ENCODE measurements around the gene KLHL25.

GRCh38 chr15:85805420-85805819 is 10.7 kb upstream of the KLHL25 start:
- TF ChIP-seq ZFP36 (IDR thresholded peaks at IDR 0.05; ENCODE audit: borderline replicate concordance, low read depth, low read length, partially characterized antibody): no peak
- no peak for TF ChIP-seq TP53 (CRISPR knock-in tag; conservative IDR thresholded peaks at IDR 0.05)
- no peak for TF ChIP-seq ELF4 (CRISPR knock-in tag; IDR thresholded peaks at IDR 0.05; ENCODE audit: borderline replicate concordance)
- TF ChIP-seq RBFOX2 (IDR thresholded peaks at IDR 0.05; ENCODE audit: low read depth, low read length): no peak
- no peak for TF ChIP-seq MYC (CRISPR knock-in tag; IDR thresholded peaks at IDR 0.05; ENCODE audit: borderline replicate concordance)
- TF ChIP-seq CEBPB (IDR thresholded peaks at IDR 0.05; ENCODE audit: borderline replicate concordance, low read depth, low read length): no peak
- no peak for TF ChIP-seq POLR2G (IDR thresholded peaks at IDR 0.05; ENCODE audit: low read depth, low read length)
- TF ChIP-seq, protein P1, sequence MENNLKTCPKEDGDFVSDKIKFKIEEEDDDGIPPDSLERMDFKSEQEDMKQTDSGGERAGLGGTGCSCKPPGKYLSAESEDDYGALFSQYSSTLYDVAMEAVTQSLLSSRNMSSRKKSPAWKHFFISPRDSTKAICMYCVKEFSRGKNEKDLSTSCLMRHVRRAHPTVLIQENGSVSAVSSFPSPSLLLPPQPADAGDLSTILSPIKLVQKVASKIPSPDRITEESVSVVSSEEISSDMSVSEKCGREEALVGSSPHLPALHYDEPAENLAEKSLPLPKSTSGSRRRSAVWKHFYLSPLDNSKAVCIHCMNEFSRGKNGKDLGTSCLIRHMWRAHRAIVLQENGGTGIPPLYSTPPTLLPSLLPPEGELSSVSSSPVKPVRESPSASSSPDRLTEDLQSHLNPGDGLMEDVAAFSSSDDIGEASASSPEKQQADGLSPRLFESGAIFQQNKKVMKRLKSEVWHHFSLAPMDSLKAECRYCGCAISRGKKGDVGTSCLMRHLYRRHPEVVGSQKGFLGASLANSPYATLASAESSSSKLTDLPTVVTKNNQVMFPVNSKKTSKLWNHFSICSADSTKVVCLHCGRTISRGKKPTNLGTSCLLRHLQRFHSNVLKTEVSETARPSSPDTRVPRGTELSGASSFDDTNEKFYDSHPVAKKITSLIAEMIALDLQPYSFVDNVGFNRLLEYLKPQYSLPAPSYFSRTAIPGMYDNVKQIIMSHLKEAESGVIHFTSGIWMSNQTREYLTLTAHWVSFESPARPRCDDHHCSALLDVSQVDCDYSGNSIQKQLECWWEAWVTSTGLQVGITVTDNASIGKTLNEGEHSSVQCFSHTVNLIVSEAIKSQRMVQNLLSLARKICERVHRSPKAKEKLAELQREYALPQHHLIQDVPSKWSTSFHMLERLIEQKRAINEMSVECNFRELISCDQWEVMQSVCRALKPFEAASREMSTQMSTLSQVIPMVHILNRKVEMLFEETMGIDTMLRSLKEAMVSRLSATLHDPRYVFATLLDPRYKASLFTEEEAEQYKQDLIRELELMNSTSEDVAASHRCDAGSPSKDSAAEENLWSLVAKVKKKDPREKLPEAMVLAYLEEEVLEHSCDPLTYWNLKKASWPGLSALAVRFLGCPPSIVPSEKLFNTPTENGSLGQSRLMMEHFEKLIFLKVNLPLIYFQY (CRISPR knock-in tag; IDR thresholded peaks at IDR 0.05; ENCODE audit: borderline replicate concordance): no peak
- TF ChIP-seq ARID2 (CRISPR knock-in tag; IDR thresholded peaks at IDR 0.05; ENCODE audit: borderline replicate concordance): no peak
- no peak for TF ChIP-seq EHMT2 (IDR thresholded peaks at IDR 0.05; ENCODE audit: borderline replicate concordance, low read depth, low read length)
- TF ChIP-seq ZBTB38 (CRISPR knock-in tag; IDR thresholded peaks at IDR 0.05): no peak
- TF ChIP-seq CEBPZ (IDR thresholded peaks at IDR 0.05; ENCODE audit: low read length): no peak
- no peak for TF ChIP-seq NFIC (IDR thresholded peaks at IDR 0.05; ENCODE audit: low read length)

All from HepG2 (cell line).